GM19397 (cell line): ENCODE results near the gene PAX9.
"Not testable (repeated sequence)": the region's sequence is repeated elsewhere in the genome, so short reads cannot be mapped to it uniquely, and the experiment has no call there.

Experiments
- ATAC-seq: cut with Tn5 transposase; IDR thresholded peaks from one replicate; pipeline ENCODE4 v1.9.1; 2021; ENCODE audit warnings: mild to moderate bottlenecking, moderate library complexity; ENCODE audit not compliant: unreplicated experiment

PAX9 gene

DNA sequence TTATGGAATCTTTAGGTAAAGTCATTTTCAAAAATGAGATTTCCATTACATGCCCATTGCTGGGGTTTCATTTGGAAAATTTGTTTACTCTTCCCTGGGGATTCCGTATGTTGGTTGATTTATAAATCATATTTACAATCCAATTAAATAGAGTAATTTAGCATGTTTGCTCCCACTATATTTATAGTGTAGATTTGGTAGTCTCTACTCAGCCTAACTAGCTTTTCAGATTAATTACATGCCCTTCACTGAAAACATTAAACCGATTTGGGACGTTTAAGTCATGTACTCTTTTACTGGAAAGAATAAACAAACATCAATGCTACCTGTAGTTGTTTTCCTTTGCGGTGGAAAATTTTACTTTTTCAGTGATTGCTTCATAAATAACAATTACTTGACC, 10.4 kb downstream of the PAX9 start:
- ATAC-seq, result no peak

DNA sequence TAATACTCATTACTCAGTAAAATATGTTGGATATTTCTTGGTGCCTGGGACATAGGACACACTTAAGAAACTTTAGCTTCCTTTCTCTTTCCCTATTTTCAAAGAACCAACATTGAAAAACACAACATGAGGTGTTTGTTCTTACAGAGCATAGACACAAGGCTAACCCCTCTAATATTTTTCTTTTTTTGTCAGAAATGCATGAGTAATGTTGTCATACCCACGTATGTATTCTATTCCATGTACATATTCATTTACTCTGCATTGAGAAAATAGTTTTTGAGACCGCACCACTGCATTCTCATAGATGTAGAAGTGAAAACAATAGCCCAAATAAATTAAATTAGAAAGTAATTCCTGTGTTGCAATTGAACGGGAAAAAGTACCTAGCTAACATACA, 13.0 kb downstream of the PAX9 start:
- ATAC-seq, result no peak

DNA sequence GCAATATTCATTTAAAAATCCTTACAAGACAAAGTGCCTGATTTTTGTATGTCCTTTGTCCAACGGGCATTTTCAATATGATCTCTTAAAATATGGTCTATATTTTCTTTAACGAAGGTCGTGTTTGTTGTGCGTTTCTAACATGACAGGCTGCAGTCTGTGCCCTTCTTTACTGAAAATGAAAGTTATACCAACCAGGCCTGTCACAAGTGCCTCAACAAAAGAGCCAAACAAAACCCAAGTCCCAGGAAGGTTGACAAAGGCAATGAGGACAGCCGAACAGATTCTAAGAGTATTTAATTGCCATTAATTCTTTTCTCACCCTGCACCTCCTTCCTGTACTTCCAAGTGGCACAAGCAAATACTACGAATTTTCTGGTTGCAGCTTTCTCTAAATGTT, 13.9 kb downstream of the PAX9 start:
- no peak for ATAC-seq

DNA sequence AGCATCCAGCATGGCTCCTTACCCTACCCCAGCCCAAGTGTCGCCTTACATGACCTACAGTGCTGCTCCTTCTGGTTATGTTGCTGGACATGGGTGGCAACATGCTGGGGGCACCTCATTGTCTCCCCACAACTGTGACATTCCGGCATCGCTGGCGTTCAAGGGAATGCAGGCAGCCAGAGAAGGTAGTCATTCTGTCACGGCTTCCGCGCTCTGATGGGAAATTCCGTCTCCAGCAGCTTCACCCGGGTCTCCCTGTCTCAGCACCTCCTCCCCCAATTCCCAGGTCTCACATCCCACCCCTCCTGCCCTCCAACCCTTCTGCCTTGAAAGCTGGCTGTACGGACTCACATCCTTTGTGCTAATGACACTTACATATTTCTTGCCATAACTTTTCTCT, 14.6 kb downstream of the PAX9 start:
- ATAC-seq, result no peak

DNA sequence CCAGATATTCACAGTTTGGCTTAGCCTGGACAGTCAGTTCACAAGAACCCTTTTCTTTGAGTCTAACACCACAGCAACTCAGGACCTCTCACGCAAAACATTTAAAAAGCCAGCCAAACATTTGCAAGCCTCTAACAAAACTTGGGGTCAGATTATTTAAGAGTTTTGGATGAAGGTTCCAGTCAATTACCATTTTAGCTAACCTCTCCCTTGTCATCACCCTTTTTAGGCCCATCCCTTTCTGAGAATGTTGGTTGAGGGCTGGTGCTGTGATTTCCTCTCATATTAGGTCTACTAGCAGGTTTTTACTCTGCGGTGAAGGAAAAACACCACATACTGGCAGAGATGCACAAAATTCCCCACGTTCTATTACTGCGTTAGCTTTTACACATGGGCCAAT, 20.7 kb downstream of the PAX9 start:
- no peak for ATAC-seq

DNA sequence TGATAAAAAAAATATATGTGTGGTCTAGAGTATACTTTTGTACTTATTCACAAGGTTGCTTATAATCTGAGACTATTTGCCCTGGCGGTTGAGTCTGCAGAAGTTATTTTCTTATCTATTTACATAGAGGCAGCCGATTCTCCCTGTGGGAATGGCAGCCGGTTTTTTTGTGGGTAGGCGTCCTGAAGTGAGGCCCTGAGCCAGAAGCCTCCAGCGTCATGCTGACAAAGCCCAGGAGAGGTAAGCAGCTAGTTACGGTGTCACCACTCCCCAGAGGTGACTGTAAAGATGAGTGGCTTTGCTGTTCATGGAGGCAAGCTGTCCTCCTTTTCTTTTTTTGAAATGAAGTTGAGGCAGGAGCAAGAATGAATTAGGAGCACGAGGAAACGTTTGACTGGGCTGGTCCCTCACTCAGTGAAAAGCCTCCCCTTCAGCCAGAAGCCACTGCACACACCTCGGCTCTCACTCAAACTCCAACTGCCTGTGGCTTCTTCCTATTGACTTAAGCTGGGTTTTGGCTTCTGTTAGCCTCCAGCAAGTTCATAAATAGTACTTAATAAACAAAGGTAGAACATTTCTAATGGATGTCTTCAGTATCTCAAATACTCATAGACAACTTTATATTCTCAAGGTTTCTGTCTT, 21.5 kb downstream of the PAX9 start:
- ATAC-seq, result no peak

DNA sequence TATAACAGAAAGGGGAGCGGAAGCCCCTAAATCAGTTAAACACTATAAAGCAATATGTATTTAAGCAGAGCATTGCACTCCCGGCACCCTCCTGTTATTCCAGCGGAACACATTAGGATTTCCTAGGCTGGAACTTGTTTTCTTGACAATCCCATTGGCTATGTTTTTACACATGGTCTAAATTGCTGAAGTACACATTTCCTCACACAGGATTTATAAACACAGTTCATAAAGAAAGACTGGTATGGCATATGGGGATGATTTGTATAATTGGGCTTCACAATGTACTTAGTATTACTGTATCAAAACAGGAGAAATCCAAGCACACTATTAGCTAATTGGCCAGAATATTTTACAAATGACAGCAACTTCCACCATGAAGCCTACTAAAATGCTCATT, 23.3 kb downstream of the PAX9 start:
- no peak for ATAC-seq

DNA sequence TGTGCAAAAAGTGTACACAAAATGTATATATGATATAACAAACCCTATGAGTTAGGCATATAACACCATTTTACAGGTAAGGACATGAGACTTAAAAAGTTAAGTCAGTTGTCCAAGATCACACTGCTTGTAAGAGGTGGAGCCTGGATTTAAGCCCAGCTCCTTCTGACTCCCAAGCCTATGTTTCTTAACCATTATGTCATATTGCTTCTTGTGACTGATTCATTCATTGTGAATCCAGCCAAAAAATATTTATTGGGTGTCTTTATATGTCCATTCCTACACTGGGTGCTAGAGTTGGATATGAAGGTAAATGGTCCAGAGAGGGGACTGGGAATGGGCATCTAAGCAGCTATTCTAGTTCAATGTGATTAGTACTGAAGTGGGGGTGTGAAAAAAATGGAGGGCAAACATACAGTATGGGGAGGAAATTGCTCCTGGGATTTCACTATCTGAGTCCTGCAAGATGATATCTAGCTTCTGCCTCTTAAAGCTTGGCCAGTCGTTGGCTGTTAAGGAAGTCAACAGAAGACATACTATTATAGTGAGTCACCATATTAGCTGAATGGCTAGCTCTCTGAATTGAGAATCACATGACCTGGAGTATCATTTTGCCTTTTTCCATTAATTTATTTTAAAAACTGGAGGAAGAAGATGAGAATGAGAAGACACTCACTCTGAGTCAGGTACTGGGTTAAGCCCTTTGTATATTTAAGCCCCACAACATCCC, 28.8 kb downstream of the PAX9 start:
- ATAC-seq, result no peak

DNA sequence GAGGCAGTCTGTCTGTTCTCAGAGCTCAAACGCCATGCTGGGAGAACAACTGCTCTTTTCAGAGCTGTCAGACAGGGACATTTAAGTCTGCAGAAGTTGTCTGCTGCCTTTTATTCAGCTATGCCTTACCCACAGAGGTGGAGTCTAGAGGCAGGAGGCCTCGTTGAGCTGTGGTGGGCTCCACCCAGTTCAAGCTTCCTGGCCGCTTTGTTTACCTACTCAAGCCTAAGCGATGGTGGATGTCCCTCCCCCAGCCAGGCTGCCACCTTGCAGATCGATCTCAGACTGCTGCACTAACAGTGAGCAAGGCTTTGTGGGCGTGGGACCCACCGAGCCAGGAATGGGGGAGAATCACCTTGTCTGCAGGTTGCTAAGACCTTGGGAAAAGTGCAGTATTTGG, 37.8 kb downstream of the PAX9 start:
- ATAC-seq, result not testable (repeated sequence)

DNA sequence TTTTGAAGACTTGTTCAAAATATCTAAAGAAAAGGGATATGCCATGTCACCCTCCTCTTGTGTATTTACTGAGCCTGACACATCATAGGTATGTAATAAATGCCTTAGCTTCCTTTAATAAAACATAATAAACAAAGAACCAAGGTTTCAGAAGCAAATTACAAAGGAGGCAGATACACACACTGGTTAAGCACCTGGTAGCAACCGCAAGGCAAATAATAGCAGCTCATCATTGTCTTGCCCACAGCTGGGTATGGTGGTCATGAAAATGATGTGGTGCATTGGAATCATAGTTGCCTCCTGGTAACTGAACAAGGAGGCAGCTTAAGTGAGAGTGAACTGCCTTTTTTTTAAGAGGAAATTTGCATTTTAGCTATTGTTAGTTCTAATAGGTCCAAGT, 39.0 kb downstream of the PAX9 start:
- no peak for ATAC-seq

DNA sequence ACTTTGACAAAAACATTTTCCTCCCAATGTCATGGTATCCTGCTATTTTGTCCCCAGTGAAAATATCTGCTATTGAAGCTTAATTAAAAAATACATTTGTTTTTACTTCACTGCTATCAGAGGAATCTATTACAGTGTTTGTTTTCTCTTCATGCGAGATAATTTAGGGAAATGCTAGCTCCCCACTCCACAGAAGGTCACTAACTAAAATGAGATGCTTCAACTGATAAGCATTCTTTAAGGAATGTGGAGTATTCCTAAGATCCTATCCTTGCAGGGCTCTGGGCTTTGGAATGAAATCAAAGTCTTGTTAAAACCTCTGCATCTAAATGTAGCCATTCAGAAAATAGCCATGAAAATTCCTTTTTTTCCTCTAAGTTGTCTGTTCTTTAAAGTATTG, 39.5 kb downstream of the PAX9 start:
- ATAC-seq, result no peak

DNA sequence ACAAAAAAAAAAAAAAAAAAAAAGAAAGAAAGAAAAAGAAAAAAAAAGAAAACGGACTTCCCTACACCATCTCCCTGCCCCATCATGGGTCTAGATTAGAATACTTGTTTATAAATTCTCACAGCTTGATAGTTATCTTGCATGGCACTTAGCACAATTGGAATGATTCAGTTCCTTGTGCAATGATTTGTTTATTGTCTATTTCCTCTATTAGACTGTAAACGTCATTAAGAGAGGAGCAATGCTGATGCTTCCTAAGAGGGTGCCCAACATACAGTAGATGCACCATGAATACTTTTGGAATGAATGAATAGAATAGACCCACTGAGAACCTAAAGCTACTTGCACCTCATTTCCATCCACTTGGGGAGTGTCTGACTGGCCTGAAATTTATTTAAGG, 40.8 kb downstream of the PAX9 start:
- no peak for ATAC-seq

DNA sequence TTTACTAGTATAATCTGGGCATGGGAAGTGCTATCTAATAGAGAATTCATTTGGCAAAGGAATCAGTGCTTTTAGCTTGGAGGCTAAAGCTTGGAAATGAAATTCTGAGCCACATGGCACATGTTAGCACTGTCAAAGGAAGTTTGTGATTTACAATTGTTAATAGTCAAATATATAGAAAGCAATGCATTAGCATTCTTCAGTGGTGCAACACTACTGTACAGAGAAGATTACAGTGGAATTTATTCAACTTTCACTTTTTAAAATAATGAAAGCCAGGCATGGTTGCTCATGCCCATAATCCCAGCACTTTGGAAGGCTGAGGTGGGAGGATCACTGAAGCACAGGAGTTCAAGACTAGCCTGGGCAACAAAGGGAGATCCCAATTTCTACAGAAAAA, 45.9 kb downstream of the PAX9 start:
- no peak for ATAC-seq

DNA sequence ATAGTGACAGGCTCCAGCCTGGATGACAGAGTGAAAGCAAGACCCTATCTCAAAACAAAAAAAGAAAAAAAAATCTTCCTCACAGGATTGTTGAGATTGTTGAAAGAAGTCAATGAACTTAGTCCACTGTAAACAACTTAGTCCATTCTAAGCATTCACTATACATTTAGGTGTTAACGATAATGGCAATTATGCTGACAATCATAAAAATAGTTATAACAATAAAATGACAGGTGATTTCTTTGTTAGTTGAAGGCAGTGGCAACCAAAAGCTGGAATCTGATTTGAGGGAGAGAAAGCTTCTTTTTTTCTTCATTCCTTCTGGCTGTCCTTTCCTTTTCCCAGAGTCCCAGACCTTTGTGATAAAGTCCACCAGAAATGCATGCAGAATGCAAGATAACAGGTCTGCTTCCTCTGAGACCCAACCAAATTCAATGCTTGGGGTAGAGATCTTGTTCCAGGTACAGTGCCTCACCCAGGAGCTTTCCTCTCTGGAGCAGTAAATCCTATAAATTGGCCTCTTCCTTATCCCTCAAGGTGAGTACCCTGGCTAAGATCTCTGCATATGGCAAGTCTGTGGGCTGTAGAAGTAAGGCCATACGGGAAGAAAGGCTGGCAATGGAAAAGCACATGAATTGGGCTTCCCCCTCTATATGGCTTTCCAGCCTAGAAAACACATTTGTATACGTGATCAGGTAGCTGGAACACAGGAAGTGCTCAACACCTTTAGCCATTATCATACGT, 52.5 kb downstream of the PAX9 start:
- no peak for ATAC-seq

DNA sequence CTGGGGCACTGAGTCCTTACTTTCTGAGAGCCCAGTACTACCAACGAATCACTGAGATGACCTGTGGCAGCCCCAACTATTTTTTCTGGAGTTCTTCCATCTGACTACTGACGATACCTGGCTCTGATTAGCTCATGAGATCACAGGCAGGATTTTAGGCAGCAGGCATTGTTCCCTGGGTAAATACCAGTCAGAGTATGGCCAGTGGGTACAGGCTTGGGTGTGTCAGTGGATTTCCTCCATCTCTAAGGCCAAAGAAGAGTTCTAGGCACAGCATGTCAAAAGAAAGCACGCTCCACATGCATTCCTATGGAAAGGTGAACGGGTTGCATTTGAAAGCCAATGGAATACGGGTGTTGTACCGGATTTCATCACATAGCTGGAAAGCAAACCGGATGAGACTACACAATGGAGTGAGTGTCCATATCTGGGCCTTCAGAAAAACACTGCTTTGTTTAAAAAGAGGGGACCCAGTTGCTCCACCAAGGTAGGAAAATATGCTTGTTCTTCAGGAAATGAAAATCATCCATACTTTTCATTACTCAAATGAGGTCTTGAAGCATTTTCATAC, 55.0 kb downstream of the PAX9 start:
- no peak for ATAC-seq

DNA sequence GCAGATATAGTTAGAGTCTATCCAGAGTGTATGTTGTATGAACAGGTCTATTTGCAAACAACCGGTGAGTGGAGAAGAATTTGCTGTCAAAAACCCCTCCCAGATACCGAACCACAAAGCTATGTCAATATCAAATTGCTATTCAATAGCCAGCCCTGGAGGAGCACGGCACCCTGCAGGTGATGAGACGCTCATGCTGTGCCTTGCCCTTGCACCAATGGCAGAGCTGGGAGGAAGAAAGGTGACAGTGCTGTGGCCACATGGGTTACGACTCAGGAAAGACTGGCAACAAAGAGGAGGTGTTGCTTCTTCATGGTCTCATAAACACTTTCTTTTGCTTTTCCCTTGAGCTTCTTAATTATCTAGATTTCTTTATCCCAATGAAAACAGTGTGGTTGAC, 55.7 kb downstream of the PAX9 start:
- ATAC-seq, result no peak

DNA sequence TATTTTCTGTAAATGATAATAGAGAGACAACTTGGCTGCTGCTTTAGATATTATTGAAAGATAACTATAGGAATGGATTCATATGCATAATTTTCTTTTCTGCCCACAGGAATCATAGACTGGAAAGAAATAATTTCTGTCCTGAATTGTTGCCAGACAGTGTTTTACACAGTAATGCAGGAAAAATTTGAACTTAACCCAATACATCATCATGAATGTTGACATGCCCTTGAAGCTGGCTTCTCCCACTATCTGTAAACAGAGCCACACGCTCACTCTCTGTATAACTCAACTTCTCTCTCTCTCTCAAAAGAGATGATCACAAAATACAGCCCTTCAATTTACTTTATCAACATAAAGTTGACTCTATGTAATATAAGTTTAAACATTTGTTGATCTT, 56.6 kb downstream of the PAX9 start:
- no peak for ATAC-seq

DNA sequence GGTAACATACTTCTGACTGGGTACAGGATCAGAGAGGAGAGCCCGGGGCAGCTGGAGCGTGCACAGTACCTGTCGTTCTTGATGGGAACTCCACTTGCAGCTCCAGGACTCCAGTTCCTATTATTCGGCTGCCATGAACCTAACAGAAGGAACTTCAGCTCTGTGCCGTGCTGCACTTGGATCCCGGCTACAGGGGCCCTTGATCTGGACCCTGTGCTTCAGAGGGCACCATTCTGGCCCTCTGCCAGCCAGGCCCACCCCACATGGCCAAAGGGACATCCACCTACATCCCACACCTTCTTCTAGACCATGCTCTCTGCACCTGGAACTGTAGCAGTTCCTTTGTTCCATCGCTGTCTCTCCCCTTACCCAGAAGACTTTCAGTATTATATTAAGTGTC, 58.2 kb downstream of the PAX9 start:
- ATAC-seq, result no peak

DNA sequence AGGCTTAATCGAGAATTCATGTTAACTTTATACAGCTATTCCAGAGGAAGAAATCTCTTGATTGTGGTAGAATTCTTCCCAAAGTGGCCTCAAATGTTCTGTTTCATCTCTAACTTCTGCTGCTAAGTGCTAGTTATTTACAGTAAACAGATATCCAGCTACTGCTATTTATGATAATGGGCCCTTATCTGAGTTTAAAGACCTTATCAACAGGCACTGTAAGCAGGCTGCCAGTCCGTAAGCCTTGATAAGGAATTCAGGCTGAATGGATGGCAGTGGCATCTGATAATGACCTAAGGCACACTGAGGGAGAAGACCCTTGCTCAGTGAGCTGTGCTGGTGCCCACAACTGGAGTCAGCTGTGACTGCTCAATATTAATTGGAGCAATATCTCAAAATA, 59.0 kb downstream of the PAX9 start:
- no peak for ATAC-seq

DNA sequence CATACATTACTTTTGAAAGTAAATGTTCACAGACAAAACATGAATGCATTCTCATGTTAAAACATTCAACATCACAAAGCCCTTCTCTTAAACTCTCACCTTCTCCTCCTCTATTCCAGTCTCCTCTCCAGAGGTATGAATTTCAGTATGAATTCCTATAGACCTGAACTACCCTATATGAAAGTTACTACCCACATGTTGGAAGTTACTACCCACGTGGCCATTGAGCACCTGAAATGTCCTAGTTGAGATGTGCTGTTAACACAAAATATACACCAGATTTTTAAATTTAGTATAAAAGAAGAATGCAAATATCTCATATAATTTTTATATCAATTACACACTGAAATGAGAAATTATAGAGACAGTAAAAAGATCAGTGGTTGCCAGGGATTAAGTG, 60.2 kb downstream of the PAX9 start:
- no peak for ATAC-seq

DNA sequence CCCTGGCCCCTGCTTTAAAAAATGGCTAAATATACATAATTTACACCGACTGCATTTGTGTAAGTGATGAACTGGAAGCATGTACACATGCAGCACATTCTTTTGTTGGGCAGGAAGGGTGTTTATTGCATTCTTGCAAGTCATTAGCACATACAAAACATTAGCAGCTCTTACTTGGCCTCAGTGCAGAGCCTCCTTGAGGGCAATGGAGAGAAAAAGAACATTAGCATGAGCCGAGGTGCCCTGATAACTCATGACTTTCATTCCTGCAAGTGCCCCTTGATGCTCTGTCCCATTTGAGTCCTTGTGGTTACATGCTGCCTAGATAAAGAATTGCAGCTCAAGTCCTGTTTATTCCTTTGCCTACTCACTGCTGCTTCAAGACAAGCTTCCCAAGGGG, 61.9 kb downstream of the PAX9 start:
- ATAC-seq, result no peak

DNA sequence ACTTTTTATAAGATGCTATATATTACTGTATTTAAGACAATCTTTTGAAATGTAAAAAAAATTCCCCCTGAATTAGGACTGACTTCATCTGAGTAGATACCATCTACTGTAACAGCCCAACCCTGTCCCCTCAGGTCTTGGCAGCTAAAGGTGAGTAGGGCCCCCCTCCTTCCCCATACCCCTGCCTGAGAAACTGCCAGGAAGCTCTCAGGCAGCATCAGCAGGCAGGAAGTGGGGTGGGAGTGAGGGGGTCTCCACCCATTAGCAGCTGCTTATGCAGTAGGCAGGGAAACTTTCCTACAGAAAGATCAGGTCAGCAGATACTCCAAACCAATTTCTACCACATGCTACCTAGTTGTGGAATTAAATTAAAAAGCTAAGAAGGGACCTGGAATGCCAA, 62.5 kb downstream of the PAX9 start:
- no peak for ATAC-seq
